ENCODE results near the gene TENM3. TPM values are rescaled to one million over a fixed set of nuclear protein-coding genes. Genes with fewer than 3 reads are reported as not detected.

Gene TENM3
- total RNA-seq, 2 experiments from 2014 or later, result not detected

DNA sequence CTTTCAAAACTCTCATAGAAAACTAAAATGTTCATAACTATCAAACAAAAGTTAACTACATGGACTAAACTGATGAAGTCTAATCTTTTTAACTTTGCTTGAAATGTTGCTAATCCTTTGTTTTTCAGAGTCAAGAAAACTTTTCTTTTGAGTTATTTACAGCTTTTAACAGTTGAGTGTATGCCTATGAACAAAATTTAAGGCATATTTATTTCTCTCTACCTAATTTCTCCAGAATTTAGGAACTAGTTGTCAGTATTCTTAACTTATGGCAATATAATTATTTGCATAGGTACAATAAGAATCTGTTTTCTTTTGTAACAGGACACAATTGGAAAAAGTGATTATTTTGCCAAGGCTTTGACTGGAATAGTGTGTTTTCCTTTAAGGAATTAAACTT is 23.8 kb downstream of the TENM3 start:
- BruUV-seq (replicated peaks), result no TSS peak
- Histone ChIP-seq H3K4me2 (ENCODE audit: low read length) (no peak overlapping the region), H3K9me2 (ENCODE audit: insufficient read depth, low read length) (no peaks in the 10 kb centered on the region), H3K27ac (ENCODE audit: low read depth, low read length, poor library complexity, severe bottlenecking) (no peak overlapping the region), H3K4me1 (ENCODE audit: insufficient read depth, low read length, poor library complexity, severe bottlenecking) (no peaks in the 10 kb centered on the region), H3K79me2 (ENCODE audit: insufficient read depth, low read depth, low read length) (no peaks in the 10 kb centered on the region), H3K9me3 (ENCODE audit: low read length) (peaks cover 5% of the 10 kb centered on the region; the same call in 1 of the 2 replicates), H4K20me1 (ENCODE audit: insufficient read depth, low read length) (no peaks in the 10 kb centered on the region), H3K36me3 (ENCODE audit: insufficient read depth, low read length) (no peaks in the 10 kb centered on the region), H2AFZ (ENCODE audit: low read length) (no peak overlapping the region), H3K4me3 (ENCODE audit: low read depth, low read length, poor library complexity, severe bottlenecking) (no peak overlapping the region)
- no peak for DNase-seq (ENCODE audit: low spot score)
- intact Hi-C loops (cut with micrococcal nuclease; ENCODE audit: unreplicated experiment), result no loop called here
- POLR2A ChIA-PET, result no interaction called here
- TF ChIP-seq, protein P1, sequence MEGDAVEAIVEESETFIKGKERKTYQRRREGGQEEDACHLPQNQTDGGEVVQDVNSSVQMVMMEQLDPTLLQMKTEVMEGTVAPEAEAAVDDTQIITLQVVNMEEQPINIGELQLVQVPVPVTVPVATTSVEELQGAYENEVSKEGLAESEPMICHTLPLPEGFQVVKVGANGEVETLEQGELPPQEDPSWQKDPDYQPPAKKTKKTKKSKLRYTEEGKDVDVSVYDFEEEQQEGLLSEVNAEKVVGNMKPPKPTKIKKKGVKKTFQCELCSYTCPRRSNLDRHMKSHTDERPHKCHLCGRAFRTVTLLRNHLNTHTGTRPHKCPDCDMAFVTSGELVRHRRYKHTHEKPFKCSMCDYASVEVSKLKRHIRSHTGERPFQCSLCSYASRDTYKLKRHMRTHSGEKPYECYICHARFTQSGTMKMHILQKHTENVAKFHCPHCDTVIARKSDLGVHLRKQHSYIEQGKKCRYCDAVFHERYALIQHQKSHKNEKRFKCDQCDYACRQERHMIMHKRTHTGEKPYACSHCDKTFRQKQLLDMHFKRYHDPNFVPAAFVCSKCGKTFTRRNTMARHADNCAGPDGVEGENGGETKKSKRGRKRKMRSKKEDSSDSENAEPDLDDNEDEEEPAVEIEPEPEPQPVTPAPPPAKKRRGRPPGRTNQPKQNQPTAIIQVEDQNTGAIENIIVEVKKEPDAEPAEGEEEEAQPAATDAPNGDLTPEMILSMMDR (conservative IDR thresholded peaks at IDR 0.05; ENCODE audit: low read length), result no peak
- TF ChIP-seq EZH2phosphoT487 (IDR thresholded peaks at IDR 0.05; ENCODE audit: borderline replicate concordance, low read depth, low read length), result no peak
- CTCF ChIA-PET (ENCODE audit: unreplicated experiment), result no interaction called here

- Histone ChIP-seq H3K36me3 (ENCODE audit: insufficient read depth, low read length) (no peaks in the 10 kb centered on the region), H3K79me2 (ENCODE audit: insufficient read depth, low read depth, low read length) (no peaks in the 10 kb centered on the region), H3K9me2 (ENCODE audit: insufficient read depth, low read length) (no peaks in the 10 kb centered on the region), H3K4me3 (ENCODE audit: low read depth, low read length, poor library complexity, severe bottlenecking) (no peak overlapping the region), H3K4me2 (ENCODE audit: low read length) (no peak overlapping the region), H3K4me1 (ENCODE audit: insufficient read depth, low read length, poor library complexity, severe bottlenecking) (no peaks in the 10 kb centered on the region), H4K20me1 (ENCODE audit: insufficient read depth, low read length) (no peaks in the 10 kb centered on the region), H2AFZ (ENCODE audit: low read length) (no peak overlapping the region), H3K27ac (ENCODE audit: low read depth, low read length, poor library complexity, severe bottlenecking) (no peak overlapping the region), H3K9me3 (ENCODE audit: low read length) (peaks cover 5% of the 10 kb centered on the region; the same call in 1 of the 2 replicates)
- intact Hi-C loops (cut with micrococcal nuclease; ENCODE audit: unreplicated experiment), result no loop called here
- CTCF ChIA-PET (ENCODE audit: unreplicated experiment), result no interaction called here
- no peak for TF ChIP-seq EZH2phosphoT487 (IDR thresholded peaks at IDR 0.05; ENCODE audit: borderline replicate concordance, low read depth, low read length)
- TF ChIP-seq, protein P1 (conservative IDR thresholded peaks at IDR 0.05; ENCODE audit: low read length), result no peak
- BruUV-seq (replicated peaks), result no TSS peak
- no peak for DNase-seq (ENCODE audit: low spot score)
- POLR2A ChIA-PET, result no interaction called here
These were observed 25.8 kb downstream of the TENM3 start for GRCh38 chr4:182268966-182269365.

GRCh38 chr4:182271731-182272130 is 28.5 kb downstream of the TENM3 start:
- TF ChIP-seq EZH2phosphoT487 (IDR thresholded peaks at IDR 0.05; ENCODE audit: borderline replicate concordance, low read depth, low read length), result no peak
- TF ChIP-seq, protein P1 (conservative IDR thresholded peaks at IDR 0.05; ENCODE audit: low read length), result no peak
- no peaks in the 10 kb centered on the region for H3K4me1 ChIP-seq (ENCODE audit: insufficient read depth, low read length, poor library complexity, severe bottlenecking)
- H4K20me1 ChIP-seq (ENCODE audit: insufficient read depth, low read length), result no peaks in the 10 kb centered on the region
- ChIA-PET POLR2A (no interaction called here), CTCF (ENCODE audit: unreplicated experiment) (no interaction called here)
- no peaks in the 10 kb centered on the region for H3K79me2 ChIP-seq (ENCODE audit: insufficient read depth, low read depth, low read length)
- H3K9me3 ChIP-seq (ENCODE audit: low read length), result no peaks in the 10 kb centered on the region
- H3K27ac ChIP-seq (ENCODE audit: low read depth, low read length, poor library complexity, severe bottlenecking), result no peak overlapping the region
- DNase-seq (ENCODE audit: low spot score), result no peak
- intact Hi-C loops (cut with micrococcal nuclease; ENCODE audit: unreplicated experiment), result no loop called here
- H3K4me2 ChIP-seq (ENCODE audit: low read length), result no peak overlapping the region
- H3K4me3 ChIP-seq (ENCODE audit: low read depth, low read length, poor library complexity, severe bottlenecking), result no peak overlapping the region
- no peak overlapping the region for H2AFZ ChIP-seq (ENCODE audit: low read length)
- no TSS peak for BruUV-seq (replicated peaks)
- H3K9me2 ChIP-seq (ENCODE audit: insufficient read depth, low read length), result no peaks in the 10 kb centered on the region
- no peaks in the 10 kb centered on the region for H3K36me3 ChIP-seq (ENCODE audit: insufficient read depth, low read length)

All from OCI-LY7 (cell line).